Hematopoietic multipotent progenitor cell treated with erythropoietin and hydrocortisone succinate and interleukin-3 and kit ligand, for 15 days (in vitro differentiated cells): ENCODE data around the gene TFAP2A.

Experiments
- DNase-seq: peaks from one replicate; pipeline ENCODE4 v3.0.0-alpha.2; 2015; ENCODE audit warnings: low spot score

The TFAP2A gene

GRCh38 chr6:10414756-10415616 is at the start of gene TFAP2A:
Gene TFAP2A (minus strand): TSS chr6:10415074. CDS start chr6:10414991, 83 bp downstream.
- DNase-seq = no peak

GRCh38 chr6:10463491-10464481 is 48.9 kb upstream of the TFAP2A start:
- DNase-seq = no peak

GRCh38 chr6:10463040-10463439 is 48.2 kb upstream of the TFAP2A start:
- DNase-seq = no peak

GRCh38 chr6:10461850-10462249 is 47.0 kb upstream of the TFAP2A start:
- DNase-seq = no peak

- DNase-seq = no peak
These were observed 45.2 kb upstream of the TFAP2A start for GRCh38 chr6:10460096-10460495.

- no peak for DNase-seq
These were observed 43.4 kb upstream of the TFAP2A start for GRCh38 chr6:10458287-10458686.

GRCh38 chr6:10453596-10453995 is 38.7 kb upstream of the TFAP2A start:
- DNase-seq = no peak

- no peak for DNase-seq
These were observed 37.1 kb upstream of the TFAP2A start for GRCh38 chr6:10451828-10452509.

GRCh38 chr6:10451394-10451793 is 36.5 kb upstream of the TFAP2A start:
- no peak for DNase-seq

GRCh38 chr6:10449751-10450150 is 34.9 kb upstream of the TFAP2A start:
- no peak for DNase-seq

- no peak for DNase-seq
These were observed 33.2 kb upstream of the TFAP2A start for GRCh38 chr6:10448096-10448495.

GRCh38 chr6:10446548-10446947 is 31.7 kb upstream of the TFAP2A start:
- DNase-seq = no peak

GRCh38 chr6:10441655-10442009 is 26.8 kb upstream of the TFAP2A start:
- no peak for DNase-seq

GRCh38 chr6:10441004-10441654 is 26.3 kb upstream of the TFAP2A start:
- DNase-seq = no peak

- no peak for DNase-seq
These were observed 23.0 kb upstream of the TFAP2A start for GRCh38 chr6:10437891-10438290.

GRCh38 chr6:10434235-10434634 is 19.4 kb upstream of the TFAP2A start:
- no peak for DNase-seq

GRCh38 chr6:10433322-10433721 is 18.4 kb upstream of the TFAP2A start:
- DNase-seq = no peak

- no peak for DNase-seq
These were observed 16.7 kb upstream of the TFAP2A start for GRCh38 chr6:10431423-10432164.

GRCh38 chr6:10429638-10430427 is 15.0 kb upstream of the TFAP2A start:
- peak; percentile 16 for DNase-seq

GRCh38 chr6:10426781-10427279 is 12.0 kb upstream of the TFAP2A start:
- DNase-seq = no peak
